T-helper 1 cell treated with Interleukin-12 subunit alpha and Interleukin-12 subunit beta and Interleukin-4 antibody, amounts not matched to agents 30 ng/mL and 1 ng/mL, for 36 hours (primary cell): ENCODE results near the gene SPTLC3. TPM values are rescaled to one million over a fixed set of nuclear protein-coding genes. Genes with fewer than 3 reads are reported as not detected.

Experiments
- intact Hi-C: fragments of 100-400 bp; cut with micrococcal nuclease; formaldehyde crosslinking; loops from one replicate; pipeline ENCODE4 v1.15.1; 2024
- total RNA-seq: library from RNA; stranded (reverse); gene quantifications from 2 replicates; pipeline ENCODE4 v1.2.3, GENCODE V29; 2022

Gene SPTLC3
- total RNA-seq, 1 donor from 2014 or later, result 0.39 TPM

- intact Hi-C loops, result no loop called here
Observed at GRCh38 chr20:13029687-13030375, 21.1 kb downstream of the SPTLC3 start.

GRCh38 chr20:13031751-13032150, 23.0 kb downstream of the SPTLC3 start:
- intact Hi-C loops, result no loop called here

- intact Hi-C loops, result no loop called here
Observed at GRCh38 chr20:13034115-13034514, 25.3 kb downstream of the SPTLC3 start.

- intact Hi-C loops, result no loop called here
Observed at GRCh38 chr20:13034936-13035335, 26.2 kb downstream of the SPTLC3 start.

- intact Hi-C loops, result no loop called here
Observed at GRCh38 chr20:13035399-13036152, 26.8 kb downstream of the SPTLC3 start.

- intact Hi-C loops, result no loop called here
Observed at GRCh38 chr20:13037727-13038126, 29.0 kb downstream of the SPTLC3 start.

GRCh38 chr20:13041574-13042457, 33.0 kb downstream of the SPTLC3 start:
- intact Hi-C loops, result no loop called here

GRCh38 chr20:13042458-13042794, 33.7 kb downstream of the SPTLC3 start:
- intact Hi-C loops, result no loop called here

- intact Hi-C loops, result no loop called here
Observed at GRCh38 chr20:13046409-13046808, 37.6 kb downstream of the SPTLC3 start.

GRCh38 chr20:13054011-13054410, 45.2 kb downstream of the SPTLC3 start:
- intact Hi-C loops, result no loop called here

GRCh38 chr20:13058666-13059389, 50.1 kb downstream of the SPTLC3 start:
- intact Hi-C loops, result no loop called here

GRCh38 chr20:13059398-13060136, 50.8 kb downstream of the SPTLC3 start:
- intact Hi-C loops, result no loop called here

GRCh38 chr20:13060327-13060726, 51.6 kb downstream of the SPTLC3 start:
- intact Hi-C loops, result no loop called here

- intact Hi-C loops, result no loop called here
Observed at GRCh38 chr20:13061381-13061780, 52.6 kb downstream of the SPTLC3 start.

- intact Hi-C loops, result no loop called here
Observed at GRCh38 chr20:13062789-13063188, 54.0 kb downstream of the SPTLC3 start.

GRCh38 chr20:13068336-13068735, 59.6 kb downstream of the SPTLC3 start:
- intact Hi-C loops, result no loop called here

- intact Hi-C loops, result no loop called here
Observed at GRCh38 chr20:13081877-13082276, 73.1 kb downstream of the SPTLC3 start.

GRCh38 chr20:13082378-13082777, 73.6 kb downstream of the SPTLC3 start:
- intact Hi-C loops, result no loop called here

- intact Hi-C loops, result no loop called here
Observed at GRCh38 chr20:13085275-13085674, 76.5 kb downstream of the SPTLC3 start.

- intact Hi-C loops, result no loop called here
Observed at GRCh38 chr20:13089950-13090469, 81.2 kb downstream of the SPTLC3 start.
